ENCODE measurements around the gene GORASP2.
"Not testable (repeated sequence)": the region's sequence is repeated elsewhere in the genome, so short reads cannot be mapped to it uniquely, and the experiment has no call there.

GORASP2 gene

DNA sequence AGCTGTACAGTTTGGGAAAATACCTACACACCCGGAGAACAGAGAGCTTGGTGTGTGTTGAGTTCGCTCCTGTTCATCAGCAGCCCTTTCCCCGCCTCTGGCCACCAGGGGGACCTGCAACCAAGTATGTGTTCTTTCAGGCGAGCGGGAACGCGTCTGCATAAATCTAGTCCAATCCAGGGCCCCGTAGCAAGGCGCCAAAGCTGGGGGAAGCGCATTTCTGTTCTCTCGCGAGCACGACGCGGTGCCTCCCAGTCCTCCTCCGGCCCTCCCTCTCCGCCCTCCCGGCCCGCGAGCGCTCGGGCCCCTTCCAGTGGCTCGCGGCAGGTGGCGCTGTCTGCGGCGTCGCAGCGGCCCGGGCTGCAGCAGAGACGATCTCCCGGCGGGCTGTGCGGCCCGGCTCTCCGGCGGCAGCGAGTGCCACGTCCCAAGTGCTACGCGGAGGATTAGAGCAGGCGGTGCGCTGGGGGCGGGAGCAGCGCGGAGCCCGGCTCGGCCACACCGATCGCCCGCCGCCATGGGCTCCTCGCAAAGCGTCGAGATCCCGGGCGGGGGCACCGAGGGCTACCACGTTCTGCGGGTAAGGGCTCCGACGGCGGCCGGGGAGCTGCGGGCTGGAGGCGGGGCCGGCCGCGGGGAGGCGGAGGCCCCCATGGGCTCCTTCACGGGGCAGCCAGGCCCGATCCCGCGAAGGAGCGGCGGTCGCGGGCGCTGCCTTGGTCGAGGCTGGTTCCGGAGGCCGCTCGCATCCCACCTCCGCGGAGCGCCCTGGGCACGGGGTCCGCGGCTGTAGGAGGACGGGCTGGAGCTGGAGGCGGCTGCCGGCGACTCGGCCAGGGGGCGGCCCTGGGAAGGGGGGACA, at the start of gene GORASP2:
Gene GORASP2 (plus strand): TSS at position 430 of the 862 bp plus-strand sequence. CDS start 88 bp downstream, at position 518.
- DNase-seq: peak; percentile 100

DNA sequence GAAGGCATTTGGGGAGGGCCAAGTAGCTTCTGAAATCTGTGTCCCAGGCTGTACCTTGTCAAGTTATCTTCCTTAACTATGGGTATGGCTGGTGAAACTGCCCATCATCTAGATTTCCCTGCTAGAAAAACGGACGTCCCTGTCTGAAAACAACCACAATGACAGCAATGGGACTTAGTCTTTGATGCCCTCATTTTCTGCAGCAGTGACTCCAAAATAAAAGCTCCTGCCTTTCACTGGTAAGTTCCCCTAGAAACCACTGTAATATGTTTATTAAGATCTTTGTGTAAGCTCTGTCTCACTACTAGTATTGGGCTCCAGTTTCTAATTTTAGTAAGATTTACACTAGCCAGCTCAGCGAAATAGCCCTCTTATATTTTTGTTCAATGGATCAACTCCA, 47.2 kb upstream of the GORASP2 start:
- no peak for DNase-seq

DNA sequence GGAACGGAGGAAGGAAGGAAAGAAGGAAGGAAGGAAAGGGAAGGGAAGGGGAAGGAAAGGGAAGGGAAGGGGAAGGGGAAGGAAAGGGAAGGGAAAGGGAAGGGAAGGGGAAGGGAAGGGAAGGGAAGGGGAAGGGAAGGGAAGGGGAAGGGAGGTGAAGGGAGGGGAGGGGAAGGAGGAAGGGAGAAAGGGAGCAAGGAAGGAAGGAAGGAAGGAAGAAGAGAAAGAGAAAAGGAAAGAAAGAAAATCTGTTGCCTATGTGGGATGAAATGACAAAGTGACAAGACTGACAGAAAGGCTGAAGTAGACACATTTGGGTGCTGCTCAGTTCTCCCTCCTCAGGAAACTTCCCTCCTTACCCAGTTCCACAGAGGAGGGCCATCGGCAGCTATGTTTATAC, 46.3 kb upstream of the GORASP2 start:
- DNase-seq: no peak

DNA sequence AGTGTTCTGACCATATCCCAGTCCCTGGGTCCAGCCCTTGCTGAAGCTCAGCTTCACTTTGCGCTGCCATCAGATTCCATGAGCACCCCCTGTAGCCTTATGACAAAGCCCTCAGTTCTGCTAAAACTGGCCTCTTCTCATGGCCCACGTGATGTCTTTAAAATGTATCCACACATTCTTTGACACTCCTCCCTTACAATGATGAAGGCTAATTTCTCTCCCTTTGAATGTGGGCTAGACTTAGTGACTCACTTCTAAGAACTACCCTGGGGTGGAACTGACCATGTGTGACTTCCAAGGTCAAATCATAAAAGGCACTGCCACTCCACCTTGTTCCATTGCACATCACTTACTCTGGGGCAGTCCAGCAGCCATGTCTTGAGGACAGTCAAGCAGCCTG, 45.4 kb upstream of the GORASP2 start:
- DNase-seq: no peak

- no peak for DNase-seq
Measured at GRCh38 chr2:170885130-170885791, 43.8 kb upstream of the GORASP2 start.

- no peak for DNase-seq
Measured at GRCh38 chr2:170886386-170886785, 42.7 kb upstream of the GORASP2 start.

GRCh38 chr2:170887496-170887895, 41.6 kb upstream of the GORASP2 start:
- no peak for DNase-seq

DNA sequence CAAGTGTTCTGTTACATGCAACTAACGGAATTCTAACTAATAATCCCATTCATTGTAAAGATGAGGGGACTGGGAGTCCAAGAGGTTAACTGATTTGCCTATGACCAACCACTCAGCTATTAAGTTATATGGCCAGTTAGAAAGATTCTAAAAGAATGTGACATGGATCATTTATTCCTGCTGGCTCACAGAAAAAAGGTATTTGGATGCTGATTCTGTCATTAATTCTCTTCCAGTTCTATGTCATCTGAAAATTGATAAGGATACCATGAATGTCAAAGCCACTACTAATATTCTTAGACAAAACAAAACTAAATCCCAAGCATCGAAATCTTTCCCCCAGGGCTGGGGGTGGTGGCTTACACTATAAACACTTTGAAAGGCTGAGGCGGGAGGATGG, 41.2 kb upstream of the GORASP2 start:
- DNase-seq: no peak

DNA sequence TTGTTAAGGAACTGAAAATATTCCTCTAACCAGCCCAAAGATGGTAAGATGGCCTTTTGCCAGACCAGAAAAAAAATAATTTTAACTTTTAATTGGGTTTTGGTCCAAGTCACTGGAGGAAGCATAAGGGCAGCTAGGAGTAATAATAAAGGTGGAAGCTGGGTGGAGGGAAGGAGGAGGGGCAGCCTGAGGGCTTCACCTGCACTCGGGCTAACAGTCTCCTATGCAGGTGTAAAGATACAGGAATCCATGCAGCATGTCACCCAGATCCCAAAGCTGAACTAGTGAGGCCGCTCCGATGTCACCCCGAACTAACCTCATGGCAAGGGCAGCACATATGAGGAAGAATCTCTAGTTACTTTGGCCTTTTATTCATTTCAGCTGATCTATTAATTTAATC, 37.2 kb upstream of the GORASP2 start:
- DNase-seq: no peak

DNA sequence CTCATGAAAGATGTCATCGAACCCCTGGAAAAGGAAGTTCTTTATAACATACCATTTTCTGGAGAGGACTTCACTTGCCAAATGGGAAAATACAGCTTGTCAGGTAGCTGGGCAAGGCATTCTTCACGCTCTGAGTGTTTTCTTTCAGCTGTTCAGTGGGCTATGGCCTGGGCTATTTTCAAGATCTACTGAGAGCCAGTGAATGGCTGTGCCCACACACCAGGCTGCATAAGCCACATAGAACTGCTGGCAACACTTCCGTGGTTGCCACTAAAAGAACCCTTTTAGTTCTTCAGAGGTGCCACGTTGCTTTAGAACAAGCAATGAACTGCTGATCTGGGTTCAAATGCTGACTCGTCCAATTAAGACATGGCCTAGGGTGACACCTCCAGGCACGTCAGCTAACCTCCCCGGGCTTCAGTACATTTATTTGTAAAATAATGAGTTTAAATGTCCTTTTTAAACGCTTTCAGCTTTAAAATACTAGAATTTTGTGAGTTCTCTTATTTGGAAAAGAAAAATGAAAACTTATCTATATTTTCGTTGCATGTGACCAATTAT, 36.6 kb upstream of the GORASP2 start:
- DNase-seq: no peak

- DNase-seq: no peak
Measured at GRCh38 chr2:170895023-170895757, 33.9 kb upstream of the GORASP2 start.

DNA sequence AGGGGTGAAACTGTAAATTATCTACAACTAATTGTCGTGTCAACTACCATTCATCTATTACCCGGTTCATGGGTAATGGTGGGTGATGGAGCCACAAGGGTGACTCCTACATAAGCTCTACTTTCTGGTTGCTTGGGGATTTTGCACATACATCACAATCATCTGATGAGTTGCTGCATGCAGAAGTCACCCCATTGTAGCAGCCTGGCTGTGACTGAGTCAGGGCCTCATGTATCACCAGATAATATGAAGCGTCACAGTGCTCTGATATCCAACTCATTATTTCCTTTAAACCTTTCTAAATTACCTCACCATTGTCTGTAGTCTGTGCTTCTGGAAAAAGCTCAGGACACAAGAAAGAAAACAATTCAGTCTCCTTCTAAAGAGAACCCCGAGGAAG, 32.4 kb upstream of the GORASP2 start:
- no peak for DNase-seq

- DNase-seq: no peak
Measured at GRCh38 chr2:170897108-170897507, 31.9 kb upstream of the GORASP2 start.

DNA sequence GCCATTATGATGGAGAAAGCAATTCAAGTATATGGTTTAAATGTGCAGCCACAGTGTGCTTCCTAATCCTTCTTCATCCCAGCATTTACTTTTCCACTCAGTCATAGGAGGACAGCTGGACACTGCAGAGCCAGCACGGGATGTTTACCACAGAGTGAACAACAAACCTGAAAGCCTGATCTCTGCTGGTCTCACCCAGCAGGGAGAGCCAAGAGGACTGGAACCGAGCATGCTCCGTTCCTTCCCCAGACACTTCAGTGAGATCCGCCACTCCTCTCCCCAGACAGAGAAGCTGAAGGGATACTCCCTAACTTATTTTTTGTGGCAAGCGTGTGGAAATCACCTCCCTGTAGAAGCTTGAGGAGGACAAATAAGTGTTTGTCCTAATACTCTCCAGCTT, 23.2 kb upstream of the GORASP2 start:
- DNase-seq: no peak

- no peak for DNase-seq
Measured at GRCh38 chr2:170911314-170911889, 17.7 kb upstream of the GORASP2 start.

DNA sequence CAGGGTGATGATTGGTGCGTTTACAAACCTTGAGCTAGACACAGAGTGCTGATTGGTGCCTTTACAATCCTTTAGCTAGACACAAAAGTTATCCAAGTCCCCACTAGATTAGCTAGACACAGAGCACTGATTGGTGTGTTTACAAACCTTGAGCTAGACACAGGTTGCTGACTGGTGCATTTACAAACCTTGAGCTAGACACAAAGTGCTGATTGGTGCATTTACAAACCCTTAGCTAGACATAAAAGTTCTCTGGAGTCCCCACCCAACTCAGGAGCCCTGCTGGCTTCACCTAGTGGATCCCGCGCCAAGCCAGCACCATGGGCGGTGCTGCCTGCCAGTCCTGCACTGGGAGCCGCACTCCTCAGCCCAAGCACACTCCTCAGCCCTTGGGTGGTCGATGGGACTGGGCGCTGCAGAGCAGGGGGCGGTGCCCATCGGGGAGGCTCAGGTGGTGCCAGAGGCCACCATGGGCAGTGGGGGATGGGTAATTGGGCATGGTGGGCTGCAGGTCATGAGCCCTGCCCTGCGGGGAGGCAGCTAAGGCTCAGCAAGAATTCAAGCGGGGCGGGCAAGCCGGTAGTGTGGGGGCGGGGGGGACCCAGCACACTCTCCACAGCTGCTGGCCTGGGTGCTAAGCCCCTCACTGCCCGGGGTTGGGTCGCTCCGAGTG, 13.9 kb upstream of the GORASP2 start:
- not testable (repeated sequence) for DNase-seq

DNA sequence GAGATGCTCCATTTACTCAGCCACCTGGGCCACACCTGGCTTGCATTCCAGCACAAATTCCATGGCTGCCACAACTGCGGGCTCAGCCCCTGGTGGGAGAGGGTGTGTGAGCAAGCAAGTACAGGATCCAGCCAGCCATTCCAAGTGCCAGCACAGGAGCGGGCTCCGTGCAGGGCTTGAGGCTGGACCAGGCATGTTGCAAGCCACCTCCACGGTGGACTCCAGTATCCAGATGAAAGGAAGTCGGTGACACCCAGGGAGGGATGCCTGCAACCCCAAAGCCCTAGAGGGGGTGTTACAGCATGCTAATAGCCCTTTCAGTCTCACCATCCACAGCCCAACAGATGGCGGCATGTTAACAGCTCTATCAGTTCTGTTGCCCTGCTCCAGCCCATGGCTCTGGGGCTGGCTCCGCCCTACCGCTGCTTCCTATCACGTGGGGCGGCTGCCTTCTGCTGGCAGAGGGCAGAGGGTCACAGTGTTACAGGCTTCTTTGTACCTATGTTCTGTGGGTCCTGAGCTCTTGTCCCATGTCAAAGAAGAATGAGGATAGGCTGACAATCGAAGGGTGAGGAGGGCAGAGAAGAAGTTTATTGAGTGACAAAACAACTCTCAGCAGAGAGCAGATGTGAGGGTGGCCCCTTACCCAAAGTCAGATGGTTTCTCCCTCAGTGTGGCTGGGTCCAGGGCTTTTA, 11.7 kb upstream of the GORASP2 start:
- DNase-seq: no peak

- no peak for DNase-seq
Measured at GRCh38 chr2:170917957-170918356, 11.1 kb upstream of the GORASP2 start.

DNA sequence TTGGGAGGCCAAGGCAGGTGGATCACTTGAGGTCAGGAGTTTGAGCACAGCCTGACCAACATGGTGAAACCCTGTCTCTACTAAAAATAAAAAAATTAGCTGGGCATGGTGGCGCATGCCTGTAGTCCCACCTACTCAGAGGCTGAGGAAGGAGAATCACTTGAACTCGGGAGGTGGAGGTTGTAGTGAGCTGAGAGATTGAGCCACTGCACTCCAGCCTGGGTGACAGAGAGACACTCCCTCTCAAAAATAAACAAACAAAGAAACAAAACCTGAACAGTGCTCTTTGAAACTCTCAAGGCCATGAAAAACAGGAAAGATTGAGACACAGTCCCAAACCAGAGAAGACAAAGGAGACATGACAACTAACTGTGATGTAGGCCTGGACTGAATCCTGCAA, 7.2 kb upstream of the GORASP2 start:
- DNase-seq: not testable (repeated sequence)

DNA sequence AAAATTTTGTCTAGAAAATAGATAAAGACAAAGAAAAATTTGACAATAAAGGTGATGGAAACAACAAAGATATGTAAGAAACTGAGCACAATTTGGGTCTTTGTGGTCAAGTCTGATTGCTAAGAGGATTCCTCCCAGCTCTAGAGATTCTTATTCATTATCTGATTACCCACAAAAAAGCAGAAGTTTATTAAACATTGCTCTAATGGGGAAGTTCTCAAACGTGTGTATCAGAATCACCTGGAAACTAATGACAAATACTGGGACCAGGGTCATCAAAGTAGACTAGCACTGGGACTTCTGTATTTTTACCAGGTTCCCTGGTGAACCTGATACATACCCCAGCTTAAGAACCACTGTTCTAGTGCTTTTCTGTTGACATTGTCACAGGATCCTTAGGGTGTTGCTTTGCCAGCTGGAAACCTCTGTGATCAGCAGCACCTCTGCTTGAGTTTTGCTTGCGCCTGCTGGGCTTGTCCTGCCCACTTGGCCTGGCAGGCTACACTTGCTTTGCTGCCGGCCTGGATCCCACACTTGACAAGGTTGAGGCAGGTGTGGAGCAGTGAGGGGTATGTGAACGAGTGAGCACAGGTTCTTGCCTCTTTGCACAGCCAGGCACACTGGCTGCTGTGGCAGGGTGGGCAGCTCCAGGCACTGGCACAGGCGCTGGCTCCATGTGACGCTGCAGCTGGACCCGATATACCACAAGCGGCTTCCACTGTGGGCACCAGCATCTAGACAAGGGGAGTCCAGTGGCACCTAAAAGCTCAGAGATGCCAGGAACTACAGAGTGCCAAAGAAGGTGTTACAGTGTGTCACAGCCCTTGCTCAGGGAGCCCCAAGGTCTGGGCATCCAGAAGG, 6.2 kb upstream of the GORASP2 start:
- DNase-seq: no peak

DNA sequence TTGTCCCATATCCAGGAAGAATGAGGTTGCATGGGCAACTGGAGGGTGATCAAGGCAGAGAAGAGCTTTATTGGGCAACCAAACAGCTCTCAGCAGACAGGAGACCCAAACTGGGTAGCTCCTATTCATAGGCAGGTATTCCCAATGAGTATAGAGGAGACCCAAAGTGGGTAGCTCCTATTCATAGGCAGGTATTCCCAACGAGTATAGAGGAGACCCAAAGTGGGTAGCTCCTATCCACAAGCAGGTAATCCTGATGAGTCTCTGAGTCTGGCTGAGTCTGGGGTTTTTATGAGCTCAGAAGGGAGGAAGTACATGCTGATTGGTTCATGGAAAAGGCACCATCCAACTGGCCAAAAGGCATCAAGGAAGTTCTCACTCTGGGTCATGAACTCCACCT, 5.3 kb upstream of the GORASP2 start:
- DNase-seq: no peak

All from hematopoietic multipotent progenitor cell treated with erythropoietin and hydrocortisone succinate and interleukin-3 and kit ligand, for 8 days (in vitro differentiated cells).